Endothelial cell of umbilical vein (primary cell): ENCODE measurements around the gene SLC39A13. TPM values are rescaled to one million over a fixed set of nuclear protein-coding genes. Genes with fewer than 3 reads are reported as not detected.

Experiments used
- BruUV-seq: library from RNA; stranded (reverse); fragments of 400-500 nt; replicated peaks from 2 replicates; lab custom pipeline; 2021; lab: Mats Ljungman, UMichigan
- CTCF ChIA-PET: fragments of 300-600, 350-600 bp; sonication (Branson Sonifier 250); formaldehyde crosslinking; loops from one replicate; lab custom pipeline; 2021; ENCODE audit warnings: antibody characterized with exemption, inconsistent platforms; lab: Charles Lee
- POLR2A ChIA-PET: fragments of 300-600, 350-600 bp; sonication (Branson Sonifier 250); formaldehyde crosslinking; loops from one replicate; lab custom pipeline; 2021; ENCODE audit warnings: antibody characterized with exemption, inconsistent platforms; lab: Charles Lee
- DNase-seq: peaks from one replicate; pipeline ENCODE4 v3.0.0-alpha.2; 2011; ENCODE audit warnings: low read depth, low spot score
- FAIRE-seq: peaks from 2 replicates; lab custom pipeline; 2011; peaks lifted over from hg19 to GRCh38; lab: Jason Lieb, UNC
- H2AFZ ChIP-seq: 2 replicates; pipeline ENCODE4 v1.6.0; 2012; ENCODE audit warnings: low read depth, low read length, control low read depth, inconsistent platforms
- H3K27ac ChIP-seq: 2 replicates; pipeline ENCODE4 v1.5.1; 2011; ENCODE audit warnings: low read depth, mild to moderate bottlenecking, control low read depth, low read length, moderate library complexity; ENCODE audit not compliant: insufficient read depth
- H3K27me3 ChIP-seq, 2 experiments: 2 replicates each; pipeline versions ENCODE4 v1.6.0 to v1.6.1; 2011; ENCODE audit warnings: low read length in 2 of 2, mixed read lengths in 1 of 2; ENCODE audit not compliant: control insufficient read depth in 2 of 2, insufficient read depth in 2 of 2
- H3K36me3 ChIP-seq, 2 experiments: 2 replicates in 1 of 2; 3 replicates in 1 of 2; pipeline ENCODE4 v1.5.1; 2011; ENCODE audit warnings: low read length in 2 of 2, mild to moderate bottlenecking in 1 of 2, moderate library complexity in 1 of 2; ENCODE audit not compliant: control insufficient read depth in 2 of 2, insufficient read depth in 2 of 2; ENCODE audit errors: extremely low read depth in 1 of 2
- H3K4me1 ChIP-seq: 3 replicates; pipeline ENCODE4 v1.5.1; 2011; ENCODE audit warnings: mild to moderate bottlenecking, low read length; ENCODE audit not compliant: control insufficient read depth, insufficient read depth; ENCODE audit errors: extremely low read depth
- H3K4me2 ChIP-seq: 2 replicates; pipeline ENCODE4 v1.6.1; 2011; ENCODE audit warnings: low read length, control low read depth, mixed read lengths; ENCODE audit not compliant: insufficient read depth
- H3K4me3 ChIP-seq, 3 experiments: fragments of 200-600 bp in 1 of 3; sonication (generic), shearing (Covaris generic) in 1 of 3; replicated peaks in 1 of 3; 2 replicates each; pipeline ENCODE4 v1.5.1; 2011 to 2016; ENCODE audit warnings: control low read depth in 3 of 3, low read length in 3 of 3, mild to moderate bottlenecking in 2 of 3, inconsistent platforms in 1 of 3, low read depth in 1 of 3, moderate library complexity in 1 of 3; ENCODE audit not compliant: insufficient read depth in 1 of 3
- H3K79me2 ChIP-seq: 2 replicates; pipeline ENCODE4 v1.6.0; 2012; ENCODE audit warnings: low read length, inconsistent platforms; ENCODE audit not compliant: control insufficient read depth, insufficient read depth
- H3K9ac ChIP-seq: replicated peaks from 2 replicates; pipeline ENCODE3; 2011; ENCODE audit warnings: low read length, control low read depth; ENCODE audit not compliant: insufficient read depth; ENCODE audit errors: extremely low read depth
- H3K9me1 ChIP-seq: replicated peaks from 3 replicates; pipeline ENCODE4 v1.6.0; 2011; ENCODE audit warnings: mild to moderate bottlenecking, low read length; ENCODE audit not compliant: control insufficient read depth, insufficient read depth; ENCODE audit errors: extremely low read depth
- H3K9me3 ChIP-seq: replicated peaks from 2 replicates; pipeline ENCODE4 v1.5.1; 2012; ENCODE audit warnings: low read length, inconsistent platforms; ENCODE audit not compliant: control insufficient read depth, insufficient read depth
- H4K20me1 ChIP-seq: replicated peaks from 2 replicates; pipeline ENCODE3; 2011; ENCODE audit warnings: mild to moderate bottlenecking, low read length; ENCODE audit not compliant: control insufficient read depth, insufficient read depth; ENCODE audit errors: extremely low read depth
- EZH2 ChIP-seq: IDR thresholded peaks from 2 replicates; pipeline ENCODE4 v1.6.1; 2012; ENCODE audit warnings: borderline replicate concordance, low read depth, mild to moderate bottlenecking, moderate library complexity, low read length, inconsistent platforms; ENCODE audit not compliant: severe bottlenecking
- FOS ChIP-seq: IDR thresholded peaks from 2 replicates; pipeline ENCODE4 v1.6.1; 2011; ENCODE audit warnings: mild to moderate bottlenecking, low read length, moderate library complexity, borderline replicate concordance; ENCODE audit not compliant: insufficient read depth
- GATA2 ChIP-seq: IDR thresholded peaks from 2 replicates; pipeline ENCODE4 v1.7.0; 2011; ENCODE audit warnings: low read depth, mild to moderate bottlenecking, moderate library complexity, mixed read lengths, low read length; ENCODE audit not compliant: insufficient read length, insufficient read depth
- JUN ChIP-seq: IDR thresholded peaks from 2 replicates; pipeline ENCODE4 v1.6.1; 2011; ENCODE audit warnings: borderline replicate concordance, low read depth; ENCODE audit not compliant: insufficient read length, insufficient read depth
- MAX ChIP-seq: IDR thresholded peaks from 2 replicates; pipeline ENCODE4 v1.6.1; 2011; ENCODE audit not compliant: insufficient read depth, insufficient read length
- MYC ChIP-seq: IDR thresholded peaks from one replicate; pipeline ENCODE4 v1.6.1; 2011; ENCODE audit warnings: mild to moderate bottlenecking, low read depth, low read length
- POLR2A ChIP-seq: IDR thresholded peaks from 2 replicates; pipeline ENCODE4 v1.6.1; 2012; ENCODE audit warnings: low read depth, mild to moderate bottlenecking, control low read depth, low read length
- POLR2AphosphoS5 ChIP-seq: IDR thresholded peaks from 2 replicates; pipeline ENCODE4 v1.6.1; 2012; ENCODE audit warnings: low read depth, mild to moderate bottlenecking, control low read depth, low read length, moderate library complexity; ENCODE audit not compliant: insufficient read depth
- dilution Hi-C: fragments of 300-500 bp; cut with MboI; formaldehyde crosslinking; loops from one replicate; pipeline ENCODE4 v1.15.0; 2019; ENCODE audit warnings: low sequenced_read_pairs; ENCODE audit not compliant: extremely low pct_ligation_motif_present
- intact Hi-C: fragments of 100-400 bp; cut with micrococcal nuclease; formaldehyde crosslinking; loops from one replicate; pipeline ENCODE4 v1.10.0; 2022
- polyA plus RNA-seq, 4 experiments: library from polyadenylated mRNA; depleted of rRNA in 3 of 4; stranded (reverse) in 3 of 4; unstranded in 1 of 4; fragments of >200 nt; gene quantifications; 2 replicates each; pipeline versions ENCODE4 v1.2.1 to v1.2.3, GENCODE V29; 2011 to 2012; ENCODE audit warnings: missing spikeins in 1 of 4
- total RNA-seq: library from RNA; stranded (reverse); gene quantifications from 2 replicates; pipeline ENCODE4 v1.2.3, GENCODE V29; 2021

SLC39A13 gene
- total and polyA plus RNA-seq, 2 donors (not counting 3 experiments of a cell fraction or from before 2014, with no cell fraction given) = 91.9 to 94.3 TPM

GRCh38 chr11:47448566-47449427 is 40.4 kb downstream of the SLC39A13 start, which contains the start of gene RAPSN:
TSS of gene RAPSN (minus strand) at chr11:47449136. CDS start at chr11:47448964, 172 bp downstream.
- H2AFZ ChIP-seq = no peak within 1 kb of the TSS
- no peaks in the 10 kb centered on the region for H3K9me3 ChIP-seq
- dilution Hi-C loops (no loop called here), intact Hi-C loops (no loop called here)
- no peak within 1 kb of the TSS for H3K4me3 ChIP-seq
- ChIA-PET CTCF (interaction anchor here (0.6 to 1.2 kb wide), 3 partner anchors 18 to 76 kb away, joined by 3 to 5 read pairs (median 3); no protein-coding TSS in a partner anchor), POLR2A (no interaction called here)
- no peak within 1 kb of the TSS for H3K9ac ChIP-seq
- no peak within 1 kb of the TSS for H3K27ac ChIP-seq
- H3K4me1 ChIP-seq = no peaks in the 10 kb centered on the region
- FAIRE-seq (no peak), DNase-seq (no peak)
- BruUV-seq = no TSS peak
- no peaks in the 10 kb centered on the region for H4K20me1 ChIP-seq
- H3K36me3 ChIP-seq = peaks cover 0 to 2% of the 10 kb centered on the region in 2 experiments
- TF ChIP-seq JUN = no peak
- H3K9me1 ChIP-seq = no peaks in the 10 kb centered on the region
- no peaks in the 10 kb centered on the region for H3K27me3 ChIP-seq
- no peaks in the 10 kb centered on the region for H3K79me2 ChIP-seq
- H3K4me2 ChIP-seq = no peak within 1 kb of the TSS

- dilution Hi-C loops = no loop called here
- ChIA-PET CTCF (interaction anchor here (1.2 kb wide), 1 partner anchor 17 kb away, joined by 3 read pairs; no protein-coding TSS in a partner anchor), POLR2A (no interaction called here)
- TF ChIP-seq POLR2A (no peak), FOS (no peak), JUN (no peak), MYC (no peak), POLR2AphosphoS5 (no peak), GATA2 (no peak), MAX (no peak), EZH2 (no peak)
- intact Hi-C loops = no loop called here
- H4K20me1 ChIP-seq = no peaks in the 10 kb centered on the region
- H3K9me1 ChIP-seq = no peaks in the 10 kb centered on the region
- H3K9me3 ChIP-seq = no peaks in the 10 kb centered on the region
- FAIRE-seq (no peak), DNase-seq (no peak)
- H3K27me3 ChIP-seq = no peaks in the 10 kb centered on the region
- no peak overlapping the region for H2AFZ ChIP-seq
- H3K4me3 ChIP-seq = no peak overlapping the region
- no peak overlapping the region for H3K4me2 ChIP-seq
- H3K9ac ChIP-seq = no peak overlapping the region
- H3K4me1 ChIP-seq = no peaks in the 10 kb centered on the region
- peaks cover 0 to 2% of the 10 kb centered on the region in 2 experiments for H3K36me3 ChIP-seq
- BruUV-seq = no TSS peak
- no peak overlapping the region for H3K27ac ChIP-seq
- H3K79me2 ChIP-seq = no peaks in the 10 kb centered on the region
These were observed 41.2 kb downstream of the SLC39A13 start for GRCh38 chr11:47449541-47449940.
